Breast epithelium (tissue), 4 donors: ENCODE data around the gene KRT39. TPM values are rescaled to one million over a fixed set of nuclear protein-coding genes. Genes with fewer than 3 reads are reported as not detected.
"Not testable (repeated sequence)": the region's sequence is repeated elsewhere in the genome, so short reads cannot be mapped to it uniquely, and the experiment has no call there.

Experiments used
- DNase-seq, 2 donors: peaks; one replicate each; pipeline ENCODE4 v3.0.0-alpha.2; 2019; ENCODE audit warnings: low spot score in 2 of 2
- H3K27ac ChIP-seq, 2 donors: fragments of 200-600 bp; sonication (generic) in 1 of 2; one replicate each; pipeline ENCODE4 v1.5.1; 2016 to 2019; ENCODE audit warnings: mild to moderate bottlenecking in 1 of 2
- H3K27me3 ChIP-seq, 2 donors: fragments of 200-600 bp; sonication (generic) in 1 of 2; one replicate each; pipeline versions ENCODE4 v1.5.1 to v1.6.0; 2017 to 2019; ENCODE audit warnings: control low read depth in 1 of 2, mild to moderate bottlenecking in 1 of 2
- H3K36me3 ChIP-seq: fragments of 200-600 bp; one replicate; pipeline ENCODE4 v1.5.1; 2019
- H3K4me1 ChIP-seq, 2 donors: fragments of 200-600 bp; sonication (generic); one replicate each; pipeline ENCODE4 v1.5.1; 2016 to 2019; ENCODE audit warnings: control low read depth in 1 of 2
- H3K4me3 ChIP-seq, 3 donors: fragments of 200-600 bp; sonication (generic); 1 replicate in 2 of 3; 2 replicates in 1 of 3; pipeline ENCODE4 v1.5.1; 2016 to 2019; ENCODE audit warnings: mild to moderate bottlenecking in 3 of 3, moderate library complexity in 2 of 3
- H3K9me3 ChIP-seq, 2 donors: fragments of 200-600 bp; sonication (generic) in 1 of 2; one replicate each; pipeline ENCODE4 v1.5.1; 2016 to 2019; ENCODE audit warnings: control low read depth in 1 of 2
- CTCF ChIP-seq, 3 donors: fragments of 450-650 bp; IDR thresholded peaks; one replicate each; pipeline ENCODE4 v1.5.1; 2016 to 2017; ENCODE audit warnings: antibody characterized with exemption in 3 of 3, mild to moderate bottlenecking in 3 of 3, moderate library complexity in 3 of 3
- POLR2A ChIP-seq: fragments of 450-650 bp; IDR thresholded peaks from one replicate; pipeline ENCODE4 v1.6.1; 2016; ENCODE audit warnings: antibody characterized with exemption, mild to moderate bottlenecking, moderate library complexity
- POLR2AphosphoS5 ChIP-seq, 3 donors: sonication (generic); formaldehyde crosslinking; IDR thresholded peaks; one replicate each; pipeline ENCODE4 v1.6.1; 2017; ENCODE audit warnings: antibody characterized with exemption in 3 of 3
- intact Hi-C: fragments of 100-400 bp; cut with DNase I; formaldehyde crosslinking; loops from one replicate; pipeline ENCODE4 v1.15.1; 2023; ENCODE audit warnings: low total_unique reads
- total RNA-seq, 3 donors: library from RNA; depleted of rRNA; stranded (reverse); fragments of >200 nt; gene quantifications; one replicate each; pipeline ENCODE4 v1.1.0, GENCODE V29; 2016

Gene KRT39
- total RNA-seq, 3 donors from 2014 or later = not detected

- Histone ChIP-seq H3K27ac (no peak overlapping the region), H3K4me1 (no peaks in the 10 kb centered on the region), H3K9me3 (no peaks in the 10 kb centered on the region), H3K36me3 (no peaks in the 10 kb centered on the region), H3K4me3 (no peak overlapping the region), H3K27me3 (no peaks in the 10 kb centered on the region)
- no peak for TF ChIP-seq CTCF (IDR thresholded peaks at IDR 0.05)
- no peak for TF ChIP-seq POLR2AphosphoS5 (IDR thresholded peaks at IDR 0.05)
- no peak for TF ChIP-seq POLR2A
- no peak for DNase-seq
- intact Hi-C loops = no loop called here
Observed at GRCh38 chr17:41003926-41004325, 37.2 kb upstream of the KRT39 start.

GRCh38 chr17:41002814-41003213 is 36.1 kb upstream of the KRT39 start:
- DNase-seq = no peak

GRCh38 chr17:41001795-41002194 is 35.0 kb upstream of the KRT39 start:
- DNase-seq = no peak
- Histone ChIP-seq H3K27ac (no peak overlapping the region), H3K4me3 (no peak overlapping the region), H3K9me3 (no peaks in the 10 kb centered on the region), H3K27me3 (no peaks in the 10 kb centered on the region), H3K36me3 (no peaks in the 10 kb centered on the region), H3K4me1 (no peaks in the 10 kb centered on the region)
- no peak for TF ChIP-seq POLR2A
- no peak for TF ChIP-seq CTCF (IDR thresholded peaks at IDR 0.05)
- intact Hi-C loops = no loop called here

More at GRCh38 chr17:41002814-41003213, 36.1 kb upstream of the KRT39 start:
- no peaks in the 10 kb centered on the region for H3K9me3 ChIP-seq
- intact Hi-C loops = no loop called here
- H3K27me3 ChIP-seq = no peaks in the 10 kb centered on the region
- no peak overlapping the region for H3K4me3 ChIP-seq
- no peak overlapping the region for H3K27ac ChIP-seq
- H3K36me3 ChIP-seq = no peaks in the 10 kb centered on the region
- H3K4me1 ChIP-seq = no peaks in the 10 kb centered on the region
- no peak for TF ChIP-seq POLR2A

- H3K27ac ChIP-seq, H3K9me3 ChIP-seq, H3K4me1 ChIP-seq, H3K36me3 ChIP-seq, H3K27me3 ChIP-seq, H3K4me3 ChIP-seq, DNase-seq: not testable (repeated sequence)
- intact Hi-C loops = loop anchor here (5.0 kb wide), 1 partner anchor 632 kb away; no protein-coding TSS in a partner anchor
Observed at GRCh38 chr17:40999563-40999962, 32.8 kb upstream of the KRT39 start, which contains the start of gene KRTAP3-2. KRTAP3-2 (minus strand) TSS chr17:40999906; CDS start chr17:40999853, 53 bp downstream.

- no peak for DNase-seq
- Histone ChIP-seq H3K36me3 (no peaks in the 10 kb centered on the region), H3K27me3 (no peaks in the 10 kb centered on the region), H3K9me3 (no peaks in the 10 kb centered on the region), H3K4me3 (no peak overlapping the region), H3K4me1 (no peaks in the 10 kb centered on the region), H3K27ac (no peak overlapping the region)
- TF ChIP-seq POLR2A (no peak), POLR2AphosphoS5 (IDR thresholded peaks at IDR 0.05) (no peak), CTCF (IDR thresholded peaks at IDR 0.05) (no peak)
- intact Hi-C loops = loop anchor here (5.0 kb wide), 1 partner anchor 630 kb away; no protein-coding TSS in a partner anchor
Observed at GRCh38 chr17:40997361-40997760, 30.6 kb upstream of the KRT39 start.

GRCh38 chr17:40996829-40997228 is 30.1 kb upstream of the KRT39 start:
- H3K27me3 ChIP-seq = no peaks in the 10 kb centered on the region
- no peaks in the 10 kb centered on the region for H3K4me1 ChIP-seq
- H3K9me3 ChIP-seq = no peaks in the 10 kb centered on the region
- intact Hi-C loops = loop anchor here (5.0 kb wide), 1 partner anchor 630 kb away; no protein-coding TSS in a partner anchor
- H3K4me3 ChIP-seq = no peak overlapping the region
- DNase-seq = no peak
- H3K36me3 ChIP-seq = no peaks in the 10 kb centered on the region
- no peak overlapping the region for H3K27ac ChIP-seq
- TF ChIP-seq CTCF (IDR thresholded peaks at IDR 0.05) (no peak), POLR2AphosphoS5 (IDR thresholded peaks at IDR 0.05) (no peak), POLR2A (no peak)
